ENCODE measurements around the gene TMC1. TPM values are rescaled to one million over a fixed set of nuclear protein-coding genes. Genes with fewer than 3 reads are reported as not detected.

Gene TMC1
- polyA plus RNA-seq, 3 donors: 0.16 to 0.55 (median 0.40) TPM

DNA sequence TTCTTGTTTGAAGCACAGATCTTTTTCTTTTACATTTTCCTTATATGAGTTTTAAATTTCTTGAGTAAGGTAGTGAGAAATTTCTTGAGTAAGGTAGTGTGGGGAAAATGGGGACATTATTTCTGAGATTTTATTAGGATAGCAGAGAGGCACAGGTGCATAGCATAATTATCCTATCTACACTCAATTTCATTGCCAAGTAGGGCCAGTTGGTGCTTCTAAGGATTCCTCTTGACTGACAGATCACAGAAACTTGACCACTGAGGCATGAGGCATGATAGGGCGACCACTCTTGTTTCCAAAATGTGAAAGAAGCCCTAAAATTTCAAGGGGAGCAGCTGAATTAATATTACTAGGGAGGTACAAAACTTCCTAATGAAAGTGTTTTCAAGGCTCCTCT is 31.4 kb upstream of the TMC1 start:
- H3K27me3 ChIP-seq (ENCODE audit: control insufficient read depth in 2 of 2, insufficient read depth in 2 of 2, low read length in 2 of 2): no peaks in the 10 kb centered on the region
- intact Hi-C loops (cut with micrococcal nuclease): no loop called here
- no peaks in the 10 kb centered on the region for H3K36me3 ChIP-seq (replicated peaks in 1 of 2; ENCODE audit: control insufficient read depth in 1 of 2, insufficient read depth in 2 of 2, low read length in 2 of 2)
- Mint-ChIP-seq H3K36me3 (no peaks in the 10 kb centered on the region), H3K27me3 (ENCODE audit: low read depth in 3 of 3) (peaks cover 0 to 6% (median 2%) of the 10 kb centered on the region in 3 donors), H3K4me3 (no peak overlapping the region), H3K4me1 (peaks cover 2% of the 10 kb centered on the region), H3K27ac (no peak overlapping the region), H3K9me3 (peaks cover 0 to 3% (median 0%) of the 10 kb centered on the region in 7 donors)
- no peak overlapping the region for H2AFZ ChIP-seq (ENCODE audit: insufficient read depth, low read depth, low read length, poor library complexity, severe bottlenecking)
- no peaks in the 10 kb centered on the region for H4K20me1 ChIP-seq (ENCODE audit: insufficient read depth, low read length)
- H3K4me1 ChIP-seq (ENCODE audit: control insufficient read depth in 1 of 2, insufficient read depth in 2 of 2, low read length in 2 of 2): no peaks in the 10 kb centered on the region
- H3K9me3 ChIP-seq (replicated peaks in 1 of 2; ENCODE audit: control insufficient read depth in 1 of 2, insufficient read depth in 1 of 2, low read length in 2 of 2): no peaks in the 10 kb centered on the region
- H3K9ac ChIP-seq (ENCODE audit: insufficient read depth, low read length, poor library complexity, severe bottlenecking): no peak overlapping the region
- 100% methylated on average over 1 of the region's 1 CpG for WGBS (ENCODE audit: insufficient coverage)
- no peak overlapping the region for H3K27ac ChIP-seq (ENCODE audit: low read depth in 1 of 2, low read length in 2 of 2)
- TF ChIP-seq, protein P1, sequence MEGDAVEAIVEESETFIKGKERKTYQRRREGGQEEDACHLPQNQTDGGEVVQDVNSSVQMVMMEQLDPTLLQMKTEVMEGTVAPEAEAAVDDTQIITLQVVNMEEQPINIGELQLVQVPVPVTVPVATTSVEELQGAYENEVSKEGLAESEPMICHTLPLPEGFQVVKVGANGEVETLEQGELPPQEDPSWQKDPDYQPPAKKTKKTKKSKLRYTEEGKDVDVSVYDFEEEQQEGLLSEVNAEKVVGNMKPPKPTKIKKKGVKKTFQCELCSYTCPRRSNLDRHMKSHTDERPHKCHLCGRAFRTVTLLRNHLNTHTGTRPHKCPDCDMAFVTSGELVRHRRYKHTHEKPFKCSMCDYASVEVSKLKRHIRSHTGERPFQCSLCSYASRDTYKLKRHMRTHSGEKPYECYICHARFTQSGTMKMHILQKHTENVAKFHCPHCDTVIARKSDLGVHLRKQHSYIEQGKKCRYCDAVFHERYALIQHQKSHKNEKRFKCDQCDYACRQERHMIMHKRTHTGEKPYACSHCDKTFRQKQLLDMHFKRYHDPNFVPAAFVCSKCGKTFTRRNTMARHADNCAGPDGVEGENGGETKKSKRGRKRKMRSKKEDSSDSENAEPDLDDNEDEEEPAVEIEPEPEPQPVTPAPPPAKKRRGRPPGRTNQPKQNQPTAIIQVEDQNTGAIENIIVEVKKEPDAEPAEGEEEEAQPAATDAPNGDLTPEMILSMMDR (IDR thresholded peaks at IDR 0.05): no peak
- H3K4me3 ChIP-seq (replicated peaks in 1 of 3; ENCODE audit: low read depth in 2 of 3, low read length in 3 of 3): no peak overlapping the region
- DNase-seq: no peak
- H3K79me2 ChIP-seq (ENCODE audit: insufficient read depth, low read length): no peaks in the 10 kb centered on the region
- H3K4me2 ChIP-seq (replicated peaks; ENCODE audit: extremely low read depth, low read length, poor library complexity, severe bottlenecking): no peak overlapping the region

DNA sequence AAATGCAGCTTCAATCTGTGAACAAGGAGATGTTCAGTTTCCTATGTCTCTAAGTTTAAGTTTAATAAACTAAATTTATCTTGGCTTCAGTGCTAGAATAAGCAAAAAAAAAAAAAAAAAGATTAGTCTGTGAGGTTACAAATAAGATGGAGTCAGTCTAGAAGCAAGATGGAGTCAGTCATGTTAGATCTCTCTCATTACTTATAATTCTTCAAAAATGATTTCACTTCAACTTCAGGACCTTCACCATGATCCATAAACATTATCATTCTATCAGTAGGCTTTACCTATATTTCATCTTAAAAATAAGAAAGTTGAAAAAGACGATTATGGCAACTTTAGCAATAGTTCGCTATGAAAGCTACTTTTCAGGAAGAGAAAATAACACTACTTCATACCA is 30.2 kb upstream of the TMC1 start:
- Histone ChIP-seq H3K4me1 (ENCODE audit: control insufficient read depth in 1 of 2, insufficient read depth in 2 of 2, low read length in 2 of 2) (no peaks in the 10 kb centered on the region), H3K4me3 (replicated peaks in 1 of 3; ENCODE audit: low read depth in 2 of 3, low read length in 3 of 3) (no peak overlapping the region), H3K27ac (ENCODE audit: low read depth in 1 of 2, low read length in 2 of 2) (no peak overlapping the region), H3K9me3 (replicated peaks in 1 of 2; ENCODE audit: control insufficient read depth in 1 of 2, insufficient read depth in 1 of 2, low read length in 2 of 2) (no peaks in the 10 kb centered on the region), H3K36me3 (replicated peaks in 1 of 2; ENCODE audit: control insufficient read depth in 1 of 2, insufficient read depth in 2 of 2, low read length in 2 of 2) (no peaks in the 10 kb centered on the region), H3K4me2 (replicated peaks; ENCODE audit: extremely low read depth, low read length, poor library complexity, severe bottlenecking) (no peak overlapping the region), H3K27me3 (ENCODE audit: control insufficient read depth in 2 of 2, insufficient read depth in 2 of 2, low read length in 2 of 2) (no peaks in the 10 kb centered on the region), H3K79me2 (ENCODE audit: insufficient read depth, low read length) (no peaks in the 10 kb centered on the region), H3K9ac (ENCODE audit: insufficient read depth, low read length, poor library complexity, severe bottlenecking) (no peak overlapping the region), H2AFZ (ENCODE audit: insufficient read depth, low read depth, low read length, poor library complexity, severe bottlenecking) (no peak overlapping the region), H4K20me1 (ENCODE audit: insufficient read depth, low read length) (no peaks in the 10 kb centered on the region)
- intact Hi-C loops (cut with micrococcal nuclease): no loop called here
- Mint-ChIP-seq H3K9me3 (peaks cover 0 to 3% (median 0%) of the 10 kb centered on the region in 7 donors), H3K4me3 (no peak overlapping the region), H3K36me3 (no peaks in the 10 kb centered on the region), H3K27me3 (ENCODE audit: low read depth in 3 of 3) (peaks cover 0 to 6% (median 2%) of the 10 kb centered on the region in 3 donors), H3K4me1 (peaks cover 5% of the 10 kb centered on the region), H3K27ac (no peak overlapping the region)
- no peak for DNase-seq
- WGBS (ENCODE audit: insufficient coverage): no CpG with 5 or more reads among the region's 2 CpGs
- TF ChIP-seq, protein P1 (IDR thresholded peaks at IDR 0.05): no peak
